ENCODE data around the gene PLEKHA7. TPM values are rescaled to one million over a fixed set of nuclear protein-coding genes. Genes with fewer than 3 reads are reported as not detected.

PLEKHA7 gene
- total RNA-seq, 1 experiment from 2014 or later = 13.0 TPM

DNA sequence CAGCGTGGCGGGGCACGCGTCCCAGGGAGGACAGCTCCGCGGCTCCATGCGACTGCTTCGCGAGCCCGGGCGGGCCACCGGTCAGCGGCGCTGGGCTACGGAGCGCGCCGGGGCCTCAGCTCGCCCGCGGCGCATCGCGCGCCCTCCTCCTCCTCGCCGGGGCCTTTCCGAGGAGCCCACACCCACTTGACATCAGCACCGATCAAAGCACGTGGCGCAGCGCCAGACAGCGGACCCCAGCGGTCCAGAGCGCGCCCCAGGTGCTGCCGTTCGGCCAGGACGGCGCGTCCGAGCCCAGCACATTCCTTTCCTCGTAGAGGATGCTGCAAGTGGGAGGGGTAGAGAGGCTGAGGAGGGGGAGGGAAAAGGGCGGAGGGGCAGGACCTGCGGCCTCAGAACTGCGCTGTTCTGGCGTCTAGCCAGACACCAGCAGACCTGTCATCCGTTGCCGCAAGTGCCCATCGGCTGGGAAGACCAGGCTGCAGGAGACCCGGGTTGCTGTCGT, 88.6 kb downstream of the PLEKHA7 start (continued):
- TF ChIP-seq, protein P1, sequence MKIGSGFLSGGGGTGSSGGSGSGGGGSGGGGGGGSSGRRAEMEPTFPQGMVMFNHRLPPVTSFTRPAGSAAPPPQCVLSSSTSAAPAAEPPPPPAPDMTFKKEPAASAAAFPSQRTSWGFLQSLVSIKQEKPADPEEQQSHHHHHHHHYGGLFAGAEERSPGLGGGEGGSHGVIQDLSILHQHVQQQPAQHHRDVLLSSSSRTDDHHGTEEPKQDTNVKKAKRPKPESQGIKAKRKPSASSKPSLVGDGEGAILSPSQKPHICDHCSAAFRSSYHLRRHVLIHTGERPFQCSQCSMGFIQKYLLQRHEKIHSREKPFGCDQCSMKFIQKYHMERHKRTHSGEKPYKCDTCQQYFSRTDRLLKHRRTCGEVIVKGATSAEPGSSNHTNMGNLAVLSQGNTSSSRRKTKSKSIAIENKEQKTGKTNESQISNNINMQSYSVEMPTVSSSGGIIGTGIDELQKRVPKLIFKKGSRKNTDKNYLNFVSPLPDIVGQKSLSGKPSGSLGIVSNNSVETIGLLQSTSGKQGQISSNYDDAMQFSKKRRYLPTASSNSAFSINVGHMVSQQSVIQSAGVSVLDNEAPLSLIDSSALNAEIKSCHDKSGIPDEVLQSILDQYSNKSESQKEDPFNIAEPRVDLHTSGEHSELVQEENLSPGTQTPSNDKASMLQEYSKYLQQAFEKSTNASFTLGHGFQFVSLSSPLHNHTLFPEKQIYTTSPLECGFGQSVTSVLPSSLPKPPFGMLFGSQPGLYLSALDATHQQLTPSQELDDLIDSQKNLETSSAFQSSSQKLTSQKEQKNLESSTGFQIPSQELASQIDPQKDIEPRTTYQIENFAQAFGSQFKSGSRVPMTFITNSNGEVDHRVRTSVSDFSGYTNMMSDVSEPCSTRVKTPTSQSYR (CRISPR knock-in tag; IDR thresholded peaks at IDR 0.05) = no peak
- no peak for TF ChIP-seq SMAD3 (CRISPR knock-in tag; IDR thresholded peaks at IDR 0.05; ENCODE audit: borderline replicate concordance)
- TF ChIP-seq, protein P2, sequence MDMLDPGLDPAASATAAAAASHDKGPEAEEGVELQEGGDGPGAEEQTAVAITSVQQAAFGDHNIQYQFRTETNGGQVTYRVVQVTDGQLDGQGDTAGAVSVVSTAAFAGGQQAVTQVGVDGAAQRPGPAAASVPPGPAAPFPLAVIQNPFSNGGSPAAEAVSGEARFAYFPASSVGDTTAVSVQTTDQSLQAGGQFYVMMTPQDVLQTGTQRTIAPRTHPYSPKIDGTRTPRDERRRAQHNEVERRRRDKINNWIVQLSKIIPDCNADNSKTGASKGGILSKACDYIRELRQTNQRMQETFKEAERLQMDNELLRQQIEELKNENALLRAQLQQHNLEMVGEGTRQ (CRISPR knock-in tag; IDR thresholded peaks at IDR 0.05) = peak; percentile 52
- TF ChIP-seq, protein P3, sequence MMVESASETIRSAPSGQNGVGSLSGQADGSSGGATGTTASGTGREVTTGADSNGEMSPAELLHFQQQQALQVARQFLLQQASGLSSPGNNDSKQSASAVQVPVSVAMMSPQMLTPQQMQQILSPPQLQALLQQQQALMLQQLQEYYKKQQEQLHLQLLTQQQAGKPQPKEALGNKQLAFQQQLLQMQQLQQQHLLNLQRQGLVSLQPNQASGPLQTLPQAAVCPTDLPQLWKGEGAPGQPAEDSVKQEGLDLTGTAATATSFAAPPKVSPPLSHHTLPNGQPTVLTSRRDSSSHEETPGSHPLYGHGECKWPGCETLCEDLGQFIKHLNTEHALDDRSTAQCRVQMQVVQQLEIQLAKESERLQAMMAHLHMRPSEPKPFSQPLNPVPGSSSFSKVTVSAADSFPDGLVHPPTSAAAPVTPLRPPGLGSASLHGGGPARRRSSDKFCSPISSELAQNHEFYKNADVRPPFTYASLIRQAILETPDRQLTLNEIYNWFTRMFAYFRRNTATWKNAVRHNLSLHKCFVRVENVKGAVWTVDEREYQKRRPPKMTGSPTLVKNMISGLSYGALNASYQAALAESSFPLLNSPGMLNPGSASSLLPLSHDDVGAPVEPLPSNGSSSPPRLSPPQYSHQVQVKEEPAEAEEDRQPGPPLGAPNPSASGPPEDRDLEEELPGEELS (CRISPR knock-in tag; IDR thresholded peaks at IDR 0.05) = peak; percentile 26; the same call in 1 of the 2 replicates
- TF ChIP-seq ZNF317 (CRISPR knock-in tag; IDR thresholded peaks at IDR 0.05; ENCODE audit: borderline replicate concordance, low read depth) = no peak
- TF ChIP-seq TEAD4 (CRISPR knock-in tag; IDR thresholded peaks at IDR 0.05) = no peak
- TF ChIP-seq, protein P4, sequence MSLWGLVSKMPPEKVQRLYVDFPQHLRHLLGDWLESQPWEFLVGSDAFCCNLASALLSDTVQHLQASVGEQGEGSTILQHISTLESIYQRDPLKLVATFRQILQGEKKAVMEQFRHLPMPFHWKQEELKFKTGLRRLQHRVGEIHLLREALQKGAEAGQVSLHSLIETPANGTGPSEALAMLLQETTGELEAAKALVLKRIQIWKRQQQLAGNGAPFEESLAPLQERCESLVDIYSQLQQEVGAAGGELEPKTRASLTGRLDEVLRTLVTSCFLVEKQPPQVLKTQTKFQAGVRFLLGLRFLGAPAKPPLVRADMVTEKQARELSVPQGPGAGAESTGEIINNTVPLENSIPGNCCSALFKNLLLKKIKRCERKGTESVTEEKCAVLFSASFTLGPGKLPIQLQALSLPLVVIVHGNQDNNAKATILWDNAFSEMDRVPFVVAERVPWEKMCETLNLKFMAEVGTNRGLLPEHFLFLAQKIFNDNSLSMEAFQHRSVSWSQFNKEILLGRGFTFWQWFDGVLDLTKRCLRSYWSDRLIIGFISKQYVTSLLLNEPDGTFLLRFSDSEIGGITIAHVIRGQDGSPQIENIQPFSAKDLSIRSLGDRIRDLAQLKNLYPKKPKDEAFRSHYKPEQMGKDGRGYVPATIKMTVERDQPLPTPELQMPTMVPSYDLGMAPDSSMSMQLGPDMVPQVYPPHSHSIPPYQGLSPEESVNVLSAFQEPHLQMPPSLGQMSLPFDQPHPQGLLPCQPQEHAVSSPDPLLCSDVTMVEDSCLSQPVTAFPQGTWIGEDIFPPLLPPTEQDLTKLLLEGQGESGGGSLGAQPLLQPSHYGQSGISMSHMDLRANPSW (CRISPR knock-in tag; conservative IDR thresholded peaks at IDR 0.05; ENCODE audit: low read depth) = no peak
- TF ChIP-seq, protein P5, sequence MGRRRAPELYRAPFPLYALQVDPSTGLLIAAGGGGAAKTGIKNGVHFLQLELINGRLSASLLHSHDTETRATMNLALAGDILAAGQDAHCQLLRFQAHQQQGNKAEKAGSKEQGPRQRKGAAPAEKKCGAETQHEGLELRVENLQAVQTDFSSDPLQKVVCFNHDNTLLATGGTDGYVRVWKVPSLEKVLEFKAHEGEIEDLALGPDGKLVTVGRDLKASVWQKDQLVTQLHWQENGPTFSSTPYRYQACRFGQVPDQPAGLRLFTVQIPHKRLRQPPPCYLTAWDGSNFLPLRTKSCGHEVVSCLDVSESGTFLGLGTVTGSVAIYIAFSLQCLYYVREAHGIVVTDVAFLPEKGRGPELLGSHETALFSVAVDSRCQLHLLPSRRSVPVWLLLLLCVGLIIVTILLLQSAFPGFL (CRISPR knock-in tag; IDR thresholded peaks at IDR 0.05; ENCODE audit: borderline replicate concordance) = no peak
- TF ChIP-seq, protein P6, sequence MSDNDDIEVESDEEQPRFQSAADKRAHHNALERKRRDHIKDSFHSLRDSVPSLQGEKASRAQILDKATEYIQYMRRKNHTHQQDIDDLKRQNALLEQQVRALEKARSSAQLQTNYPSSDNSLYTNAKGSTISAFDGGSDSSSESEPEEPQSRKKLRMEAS (CRISPR knock-in tag; IDR thresholded peaks at IDR 0.05) = peak; percentile 87; the same call in 1 of the 2 replicates
- TF ChIP-seq, protein P7, sequence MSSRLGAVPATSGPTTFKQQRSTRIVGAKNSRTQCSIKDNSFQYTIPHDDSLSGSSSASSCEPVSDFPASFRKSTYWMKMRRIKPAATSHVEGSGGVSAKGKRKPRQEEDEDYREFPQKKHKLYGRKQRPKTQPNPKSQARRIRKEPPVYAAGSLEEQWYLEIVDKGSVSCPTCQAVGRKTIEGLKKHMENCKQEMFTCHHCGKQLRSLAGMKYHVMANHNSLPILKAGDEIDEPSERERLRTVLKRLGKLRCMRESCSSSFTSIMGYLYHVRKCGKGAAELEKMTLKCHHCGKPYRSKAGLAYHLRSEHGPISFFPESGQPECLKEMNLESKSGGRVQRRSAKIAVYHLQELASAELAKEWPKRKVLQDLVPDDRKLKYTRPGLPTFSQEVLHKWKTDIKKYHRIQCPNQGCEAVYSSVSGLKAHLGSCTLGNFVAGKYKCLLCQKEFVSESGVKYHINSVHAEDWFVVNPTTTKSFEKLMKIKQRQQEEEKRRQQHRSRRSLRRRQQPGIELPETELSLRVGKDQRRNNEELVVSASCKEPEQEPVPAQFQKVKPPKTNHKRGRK (CRISPR knock-in tag; IDR thresholded peaks at IDR 0.05; ENCODE audit: borderline replicate concordance) = no peak
- 0 out of 2 replicates have a peak, but pooled peaks have one; percentile 45 for TF ChIP-seq MYBL2 (CRISPR knock-in tag; IDR thresholded peaks at IDR 0.05)
- peak; percentile 73; the same call in 1 of the 2 replicates for TF ChIP-seq ZNF138 (CRISPR knock-in tag; conservative IDR thresholded peaks at IDR 0.05)
- TF ChIP-seq TEAD1 (CRISPR knock-in tag; IDR thresholded peaks at IDR 0.05) = peak; percentile 81; the same call in 1 of the 2 replicates
- no peak for TF ChIP-seq PRRX2 (CRISPR knock-in tag; IDR thresholded peaks at IDR 0.05)
- TF ChIP-seq, protein P8, sequence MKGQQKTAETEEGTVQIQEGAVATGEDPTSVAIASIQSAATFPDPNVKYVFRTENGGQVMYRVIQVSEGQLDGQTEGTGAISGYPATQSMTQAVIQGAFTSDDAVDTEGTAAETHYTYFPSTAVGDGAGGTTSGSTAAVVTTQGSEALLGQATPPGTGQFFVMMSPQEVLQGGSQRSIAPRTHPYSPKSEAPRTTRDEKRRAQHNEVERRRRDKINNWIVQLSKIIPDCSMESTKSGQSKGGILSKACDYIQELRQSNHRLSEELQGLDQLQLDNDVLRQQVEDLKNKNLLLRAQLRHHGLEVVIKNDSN (CRISPR knock-in tag; IDR thresholded peaks at IDR 0.05) = no peak
- TF ChIP-seq, protein P9, sequence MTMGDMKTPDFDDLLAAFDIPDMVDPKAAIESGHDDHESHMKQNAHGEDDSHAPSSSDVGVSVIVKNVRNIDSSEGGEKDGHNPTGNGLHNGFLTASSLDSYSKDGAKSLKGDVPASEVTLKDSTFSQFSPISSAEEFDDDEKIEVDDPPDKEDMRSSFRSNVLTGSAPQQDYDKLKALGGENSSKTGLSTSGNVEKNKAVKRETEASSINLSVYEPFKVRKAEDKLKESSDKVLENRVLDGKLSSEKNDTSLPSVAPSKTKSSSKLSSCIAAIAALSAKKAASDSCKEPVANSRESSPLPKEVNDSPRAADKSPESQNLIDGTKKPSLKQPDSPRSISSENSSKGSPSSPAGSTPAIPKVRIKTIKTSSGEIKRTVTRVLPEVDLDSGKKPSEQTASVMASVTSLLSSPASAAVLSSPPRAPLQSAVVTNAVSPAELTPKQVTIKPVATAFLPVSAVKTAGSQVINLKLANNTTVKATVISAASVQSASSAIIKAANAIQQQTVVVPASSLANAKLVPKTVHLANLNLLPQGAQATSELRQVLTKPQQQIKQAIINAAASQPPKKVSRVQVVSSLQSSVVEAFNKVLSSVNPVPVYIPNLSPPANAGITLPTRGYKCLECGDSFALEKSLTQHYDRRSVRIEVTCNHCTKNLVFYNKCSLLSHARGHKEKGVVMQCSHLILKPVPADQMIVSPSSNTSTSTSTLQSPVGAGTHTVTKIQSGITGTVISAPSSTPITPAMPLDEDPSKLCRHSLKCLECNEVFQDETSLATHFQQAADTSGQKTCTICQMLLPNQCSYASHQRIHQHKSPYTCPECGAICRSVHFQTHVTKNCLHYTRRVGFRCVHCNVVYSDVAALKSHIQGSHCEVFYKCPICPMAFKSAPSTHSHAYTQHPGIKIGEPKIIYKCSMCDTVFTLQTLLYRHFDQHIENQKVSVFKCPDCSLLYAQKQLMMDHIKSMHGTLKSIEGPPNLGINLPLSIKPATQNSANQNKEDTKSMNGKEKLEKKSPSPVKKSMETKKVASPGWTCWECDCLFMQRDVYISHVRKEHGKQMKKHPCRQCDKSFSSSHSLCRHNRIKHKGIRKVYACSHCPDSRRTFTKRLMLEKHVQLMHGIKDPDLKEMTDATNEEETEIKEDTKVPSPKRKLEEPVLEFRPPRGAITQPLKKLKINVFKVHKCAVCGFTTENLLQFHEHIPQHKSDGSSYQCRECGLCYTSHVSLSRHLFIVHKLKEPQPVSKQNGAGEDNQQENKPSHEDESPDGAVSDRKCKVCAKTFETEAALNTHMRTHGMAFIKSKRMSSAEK (CRISPR knock-in tag; IDR thresholded peaks at IDR 0.05; ENCODE audit: borderline replicate concordance) = no peak
- no peak for TF ChIP-seq JAZF1 (CRISPR knock-in tag; IDR thresholded peaks at IDR 0.05)
- TF ChIP-seq, protein P10, sequence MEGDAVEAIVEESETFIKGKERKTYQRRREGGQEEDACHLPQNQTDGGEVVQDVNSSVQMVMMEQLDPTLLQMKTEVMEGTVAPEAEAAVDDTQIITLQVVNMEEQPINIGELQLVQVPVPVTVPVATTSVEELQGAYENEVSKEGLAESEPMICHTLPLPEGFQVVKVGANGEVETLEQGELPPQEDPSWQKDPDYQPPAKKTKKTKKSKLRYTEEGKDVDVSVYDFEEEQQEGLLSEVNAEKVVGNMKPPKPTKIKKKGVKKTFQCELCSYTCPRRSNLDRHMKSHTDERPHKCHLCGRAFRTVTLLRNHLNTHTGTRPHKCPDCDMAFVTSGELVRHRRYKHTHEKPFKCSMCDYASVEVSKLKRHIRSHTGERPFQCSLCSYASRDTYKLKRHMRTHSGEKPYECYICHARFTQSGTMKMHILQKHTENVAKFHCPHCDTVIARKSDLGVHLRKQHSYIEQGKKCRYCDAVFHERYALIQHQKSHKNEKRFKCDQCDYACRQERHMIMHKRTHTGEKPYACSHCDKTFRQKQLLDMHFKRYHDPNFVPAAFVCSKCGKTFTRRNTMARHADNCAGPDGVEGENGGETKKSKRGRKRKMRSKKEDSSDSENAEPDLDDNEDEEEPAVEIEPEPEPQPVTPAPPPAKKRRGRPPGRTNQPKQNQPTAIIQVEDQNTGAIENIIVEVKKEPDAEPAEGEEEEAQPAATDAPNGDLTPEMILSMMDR (IDR thresholded peaks at IDR 0.05) = no peak
- TF ChIP-seq SMAD4 (CRISPR knock-in tag; IDR thresholded peaks at IDR 0.05) = no peak

Data from WTC11 (cell line).